ENCODE measurements around the gene FGF10.

Gene FGF10

DNA sequence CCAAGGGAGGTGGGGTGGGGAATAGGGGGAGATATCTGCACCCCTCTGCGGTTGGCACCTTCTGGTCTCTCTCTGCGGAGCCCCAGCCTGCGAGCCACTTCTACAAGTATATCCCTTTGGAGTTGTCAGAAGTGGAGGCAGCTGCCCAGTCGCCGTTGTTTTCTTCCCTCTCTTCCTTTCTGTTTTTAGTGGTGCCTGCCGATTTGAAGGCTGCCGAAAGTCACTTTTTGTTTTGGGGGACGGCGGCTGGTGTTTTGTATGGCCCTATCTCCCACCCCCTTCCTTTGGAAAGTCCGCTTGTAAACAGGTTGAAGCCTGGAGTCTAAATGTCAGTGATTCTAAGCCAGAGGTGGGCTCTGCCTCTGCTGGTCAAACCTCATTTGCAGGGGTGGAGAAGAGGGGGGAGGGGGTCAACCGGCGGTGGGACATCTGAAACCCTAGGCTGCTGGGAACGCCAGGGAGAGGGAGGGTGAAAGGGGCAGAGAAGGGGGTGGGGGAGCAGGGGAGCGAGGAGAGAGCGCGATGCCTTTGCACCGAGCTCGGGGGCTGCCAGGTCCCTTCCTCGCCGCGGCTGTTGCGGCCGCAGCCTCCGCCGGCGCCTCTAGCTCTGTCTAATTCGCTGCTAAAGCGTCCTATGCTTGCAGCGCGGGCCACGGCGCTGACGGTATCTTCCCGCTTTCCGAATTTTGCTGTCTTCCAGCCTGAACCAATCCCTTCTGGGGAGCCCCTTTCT is at the start of gene FGF10:
Gene FGF10, minus strand, starts transcription at position 331 of the 733 bp plus-strand sequence. CDS start 738 bp downstream, outside the sequence.
- no peak for DNase-seq (ENCODE audit: low read depth in 2 of 2)

DNA sequence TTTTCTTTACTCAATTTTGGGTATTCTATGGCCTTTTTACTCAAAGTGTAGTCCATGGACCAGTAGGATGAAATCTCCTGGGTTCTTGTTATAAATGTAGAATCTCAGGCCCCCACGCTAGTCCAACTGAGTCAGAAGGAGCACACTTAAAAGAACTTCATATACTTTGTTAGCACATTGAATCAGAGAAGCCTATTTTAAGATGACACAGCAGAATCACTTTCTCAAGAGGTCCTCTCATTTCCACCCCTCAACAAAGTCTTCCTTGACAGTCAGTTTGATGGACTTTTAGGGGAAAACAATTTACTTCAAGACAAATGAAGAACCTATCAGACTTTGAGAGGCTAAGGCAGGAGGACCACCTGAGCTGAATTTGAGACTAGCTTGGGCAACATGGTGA is 37.7 kb upstream of the FGF10 start:
- no peak for DNase-seq (ENCODE audit: low read depth in 2 of 2)

DNA sequence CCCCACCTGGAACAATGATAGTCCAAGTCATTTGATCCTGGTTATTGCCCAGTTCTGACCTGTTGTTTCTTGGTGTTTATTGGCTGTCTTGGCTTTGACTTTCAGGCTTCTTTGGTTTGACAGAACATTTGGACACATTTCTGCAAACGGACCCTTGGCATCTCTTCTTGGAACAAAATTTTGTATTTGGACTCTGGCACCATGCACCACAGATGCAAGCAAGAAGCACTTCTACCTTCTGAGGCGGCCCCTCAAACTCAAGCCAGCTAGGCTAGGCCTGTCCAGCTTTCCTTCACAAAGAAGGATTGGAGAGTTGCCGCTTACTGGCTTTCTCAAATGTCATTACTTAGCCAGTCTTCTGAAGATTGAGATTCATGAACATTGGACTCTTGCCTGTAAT is 23.1 kb upstream of the FGF10 start:
- DNase-seq (ENCODE audit: low read depth in 2 of 2) = no peak

DNA sequence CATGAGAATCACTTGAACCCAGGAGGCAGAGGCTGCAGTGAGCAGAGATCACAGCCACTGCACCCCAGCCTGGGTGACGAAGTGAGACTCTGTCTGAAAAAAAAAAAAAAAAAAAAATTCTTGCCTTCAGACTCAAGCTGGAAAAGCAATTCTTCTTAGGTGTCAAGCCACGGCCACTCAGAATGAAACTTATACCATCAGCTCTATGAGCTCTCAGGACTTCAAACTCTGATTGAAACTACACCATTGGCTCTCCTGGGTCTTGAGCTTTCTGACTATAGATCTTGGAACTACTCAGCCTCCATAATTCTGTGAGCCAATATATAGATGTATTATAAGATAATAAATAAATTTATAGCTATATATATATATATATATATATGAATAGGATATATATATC is 12.9 kb upstream of the FGF10 start:
- no peak for DNase-seq (ENCODE audit: low read depth in 2 of 2)

DNA sequence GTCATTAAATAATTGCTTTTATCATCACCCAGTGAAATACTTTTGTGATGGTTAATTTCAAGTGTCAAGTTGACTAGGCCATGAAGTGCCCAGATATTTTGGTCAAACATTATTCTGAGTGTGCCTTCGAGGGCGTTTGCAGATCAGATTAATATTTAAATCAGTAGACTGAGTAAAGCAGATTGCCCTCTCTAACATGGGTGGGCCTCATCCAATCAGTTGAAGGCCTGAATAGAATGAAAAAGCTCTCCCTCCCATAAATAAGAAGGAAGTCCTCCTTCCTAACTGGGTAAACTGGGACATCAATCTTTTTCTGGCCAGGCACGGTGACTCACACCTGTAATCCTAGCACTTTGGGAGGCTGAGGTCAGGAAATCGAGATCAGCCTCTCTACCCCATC is 12.4 kb upstream of the FGF10 start:
- no peak for DNase-seq (ENCODE audit: low read depth in 2 of 2)

DNA sequence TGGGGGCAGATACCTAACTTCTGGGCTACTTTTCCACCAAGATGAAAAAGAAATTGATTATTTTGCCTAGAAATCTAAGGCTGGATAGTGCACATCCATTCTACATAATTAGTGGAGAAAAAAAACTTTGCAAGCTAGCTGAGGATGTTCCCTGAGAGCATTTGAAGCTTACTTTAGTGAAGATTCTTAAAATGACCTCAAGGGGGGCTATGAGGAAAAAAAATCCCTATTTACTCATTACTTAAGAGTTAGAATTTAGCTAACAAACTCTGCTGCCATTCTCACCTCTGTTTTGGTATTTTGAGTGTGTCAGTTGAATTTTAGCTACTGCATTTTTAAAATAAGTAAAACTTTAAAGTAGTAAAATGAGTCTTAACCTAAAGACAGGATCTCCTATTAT is 9.2 kb upstream of the FGF10 start:
- DNase-seq (ENCODE audit: low read depth in 2 of 2) = no peak

DNA sequence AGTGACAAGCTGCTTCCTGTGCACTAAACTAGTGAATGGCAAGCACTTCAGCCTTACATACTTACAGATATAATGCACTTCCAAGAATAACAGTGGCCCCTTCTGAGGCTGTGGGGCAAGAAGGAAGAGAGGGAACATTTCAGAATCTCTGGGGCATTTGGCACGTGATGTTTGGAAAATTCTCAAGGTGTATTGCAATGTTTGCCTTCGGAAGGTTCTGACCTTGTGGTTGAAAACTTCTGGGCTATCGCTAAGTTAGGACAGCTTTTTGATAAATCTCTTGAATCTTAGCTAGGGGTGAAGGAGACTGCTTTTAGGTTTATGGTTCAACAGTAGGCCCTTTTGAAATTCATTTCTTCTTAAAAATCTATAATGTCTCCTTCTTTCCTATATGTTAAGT is 7.1 kb upstream of the FGF10 start:
- DNase-seq (ENCODE audit: low read depth in 2 of 2) = no peak

DNA sequence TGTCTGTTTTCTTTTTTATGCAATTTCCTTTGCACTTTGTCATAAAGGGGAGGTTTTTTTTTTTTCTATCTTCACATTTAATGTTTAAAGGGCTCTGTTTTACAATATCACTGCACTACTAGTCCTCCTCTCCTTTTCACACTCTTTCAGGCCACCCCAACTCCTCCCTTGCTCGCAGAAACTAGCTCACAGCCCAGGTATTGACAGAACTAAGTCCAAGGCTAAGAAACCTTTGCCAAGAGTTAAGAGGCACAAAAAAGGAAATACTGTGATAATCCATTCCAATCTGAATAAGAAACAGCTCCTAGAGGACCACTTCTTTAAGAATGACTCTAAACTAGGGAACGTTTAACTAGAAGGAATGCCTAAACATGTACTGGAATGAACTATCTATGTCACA is 1.1 kb upstream of the FGF10 start:
- no peak for DNase-seq (ENCODE audit: low read depth in 2 of 2)

DNA sequence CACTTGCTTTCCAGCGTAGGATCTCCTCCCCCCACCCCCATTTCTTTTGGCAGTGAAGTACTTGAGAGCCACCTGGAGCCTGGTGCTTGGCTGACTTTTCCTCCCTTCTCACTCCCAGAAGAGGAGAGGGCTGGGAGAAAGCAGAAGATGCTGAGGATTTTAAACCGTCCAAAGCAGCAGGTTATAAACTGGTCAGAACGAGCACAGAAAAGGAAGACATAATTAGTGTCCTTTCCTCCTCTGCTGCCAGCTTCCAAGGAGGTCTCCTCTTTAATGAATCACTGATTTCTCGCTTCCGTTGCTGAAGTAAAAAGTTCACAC is 563 bp upstream of the FGF10 start:
- DNase-seq (ENCODE audit: low read depth in 2 of 2) = no peak

DNA sequence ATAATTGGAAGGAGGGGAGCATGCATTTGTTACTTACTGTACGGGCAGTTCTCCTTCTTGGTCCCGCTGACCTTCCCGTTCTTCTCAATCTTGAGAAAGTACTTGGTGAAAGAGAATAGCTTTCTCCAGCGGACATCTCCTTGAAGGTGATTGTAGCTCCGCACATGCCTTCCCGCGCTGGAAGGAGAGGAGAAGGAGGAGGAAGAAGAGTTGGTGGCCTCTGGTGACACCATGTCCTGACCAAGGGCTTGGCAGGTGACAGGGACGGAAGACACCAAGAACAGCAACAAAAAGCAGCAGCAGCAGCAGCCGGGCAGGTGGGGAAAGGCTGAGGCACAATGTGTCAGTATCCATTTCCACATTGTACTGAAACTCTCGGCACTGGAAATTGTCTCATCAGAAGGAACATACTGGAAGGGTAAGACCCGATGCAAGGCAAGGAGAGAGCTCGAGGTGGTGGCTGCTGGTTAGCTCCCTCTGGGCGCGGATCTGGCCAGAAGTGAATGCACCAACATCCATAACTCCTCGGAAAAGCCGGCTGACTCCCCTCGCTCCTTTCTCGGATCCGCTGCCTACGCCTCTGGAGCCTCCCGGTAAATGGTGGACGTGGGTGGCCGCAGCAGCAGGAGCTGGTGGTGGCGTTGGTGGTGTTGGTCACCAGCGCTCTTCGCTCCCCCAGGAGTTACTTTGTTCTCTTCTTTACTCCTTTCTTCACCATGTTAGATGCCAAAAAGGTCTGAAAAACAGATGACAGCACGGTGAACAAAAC is 715 bp downstream of the FGF10 start:
- DNase-seq (ENCODE audit: low read depth in 2 of 2) = no peak

DNA sequence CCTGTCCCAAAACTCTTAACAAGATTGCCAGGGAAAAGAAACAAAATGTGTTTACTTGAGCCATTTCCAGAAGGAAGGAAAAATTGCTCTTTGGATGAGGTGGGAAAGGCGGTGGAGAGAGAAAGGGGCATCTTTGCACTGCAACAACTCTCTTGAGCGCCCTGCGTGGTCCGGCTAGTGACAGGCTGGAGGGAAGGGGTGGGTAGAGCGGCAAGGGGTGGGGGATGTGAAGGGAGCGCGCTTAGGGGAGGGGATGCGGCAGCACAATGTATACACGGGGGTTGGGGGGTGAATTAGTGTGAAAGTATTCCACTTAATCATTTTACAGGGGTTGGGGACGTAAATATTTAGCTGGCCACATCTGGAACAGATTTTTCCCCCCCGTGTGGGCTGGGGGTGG is 1.3 kb downstream of the FGF10 start:
- DNase-seq (ENCODE audit: low read depth in 2 of 2) = no peak

DNA sequence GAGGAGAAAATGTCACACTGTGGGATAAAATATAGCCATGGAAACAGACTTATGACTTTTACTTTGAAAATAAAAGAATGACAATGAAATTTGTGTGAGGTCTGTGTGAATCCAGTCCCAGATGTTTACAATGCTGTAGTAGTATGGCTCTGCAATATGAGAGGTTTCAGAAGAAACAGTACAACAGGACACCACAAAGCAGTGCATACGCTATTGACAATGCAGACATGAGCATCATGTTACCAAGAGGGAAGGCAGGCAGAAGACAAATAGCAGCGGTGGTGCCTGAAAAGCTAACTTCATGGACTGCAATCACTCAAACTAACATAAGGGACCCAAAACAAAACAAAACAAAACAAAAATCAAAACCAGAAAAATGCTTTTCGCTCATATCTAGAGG is 1.8 kb downstream of the FGF10 start:
- DNase-seq (ENCODE audit: low read depth in 2 of 2) = no peak

DNA sequence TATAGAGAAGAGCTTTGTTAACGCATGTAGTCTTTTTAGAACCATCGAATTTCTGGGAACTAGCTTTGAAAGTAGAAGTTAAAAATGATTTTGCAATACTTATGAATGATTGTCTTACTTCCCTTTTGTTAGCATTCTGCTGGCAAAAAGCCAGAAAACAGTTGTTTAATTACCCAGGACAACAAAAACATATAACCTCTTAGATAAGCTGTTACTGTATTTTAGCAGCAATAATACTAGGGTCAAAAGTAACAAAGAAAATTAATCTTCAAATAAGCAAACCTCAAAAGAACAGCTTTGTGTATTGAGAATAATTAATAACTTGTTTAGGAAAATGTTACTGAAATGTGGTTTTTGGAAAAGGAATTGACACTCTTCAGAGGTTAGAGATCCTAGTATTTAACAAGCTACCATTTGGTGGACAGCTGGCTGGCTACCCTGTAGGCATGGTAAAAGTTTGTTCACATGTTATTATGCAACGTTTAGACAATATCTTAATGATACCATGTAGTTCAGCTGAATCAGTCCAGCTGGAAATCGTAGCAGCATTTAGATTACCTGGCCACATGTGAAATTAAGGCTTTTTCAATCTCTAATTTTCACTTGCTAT is 3.8 kb downstream of the FGF10 start:
- DNase-seq (ENCODE audit: low read depth in 2 of 2) = no peak

DNA sequence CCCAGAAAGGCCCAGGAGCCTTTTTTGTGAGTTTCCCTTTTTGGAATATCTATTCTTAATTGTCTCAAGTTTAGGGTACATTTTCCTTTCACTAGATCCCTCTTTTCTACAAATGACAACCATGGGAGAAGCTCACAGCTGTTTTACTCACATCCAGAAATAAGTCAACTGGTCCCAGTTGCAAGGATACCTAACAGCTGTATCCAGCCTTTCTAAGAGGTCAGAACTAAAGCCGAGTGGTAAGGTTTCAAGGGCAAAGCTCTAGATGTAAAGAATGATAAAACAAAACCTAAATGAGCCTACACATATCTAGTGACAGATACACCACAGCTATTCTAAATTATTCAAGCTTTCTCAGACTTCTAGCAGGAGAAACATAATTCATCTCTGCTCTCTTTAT is 4.4 kb downstream of the FGF10 start:
- DNase-seq (ENCODE audit: low read depth in 2 of 2) = no peak

DNA sequence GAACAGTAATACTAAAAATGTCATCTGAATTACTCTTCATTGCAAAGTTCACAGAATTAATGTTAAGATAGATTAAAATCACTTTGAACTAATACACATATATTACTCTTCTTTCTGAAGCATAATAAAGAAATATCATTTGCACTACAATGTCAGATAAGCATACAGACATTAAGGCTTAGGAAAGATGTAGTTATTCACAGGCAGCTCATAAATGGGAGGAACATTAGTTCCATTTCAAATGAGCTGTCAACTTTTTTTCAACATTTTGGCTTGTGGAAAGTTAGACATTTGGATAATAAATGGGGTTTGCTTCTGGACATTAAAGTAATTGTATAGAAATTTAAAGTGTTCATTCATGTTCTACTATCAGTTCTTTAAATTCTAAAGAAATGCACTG is 6.3 kb downstream of the FGF10 start:
- no peak for DNase-seq (ENCODE audit: low read depth in 2 of 2)

DNA sequence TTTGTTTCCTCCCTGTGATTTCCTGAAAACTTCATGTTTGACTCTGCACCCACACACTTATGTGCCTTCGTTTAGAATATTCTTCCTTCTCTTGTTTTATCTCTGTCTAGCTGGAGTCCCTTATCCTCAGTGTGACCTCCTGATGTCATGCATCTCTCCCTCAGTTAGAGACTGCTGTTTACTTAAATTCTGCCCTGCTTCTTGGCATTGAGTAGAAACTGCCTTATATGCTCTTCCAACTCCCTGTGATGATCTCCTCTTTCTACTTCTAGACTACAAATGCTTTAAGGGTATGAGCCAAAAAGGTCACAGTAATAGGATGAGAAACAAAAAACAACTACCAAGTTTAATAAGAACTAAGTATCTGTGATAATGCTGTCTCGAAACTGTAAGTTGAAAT is 12.2 kb downstream of the FGF10 start:
- DNase-seq (ENCODE audit: low read depth in 2 of 2) = no peak

DNA sequence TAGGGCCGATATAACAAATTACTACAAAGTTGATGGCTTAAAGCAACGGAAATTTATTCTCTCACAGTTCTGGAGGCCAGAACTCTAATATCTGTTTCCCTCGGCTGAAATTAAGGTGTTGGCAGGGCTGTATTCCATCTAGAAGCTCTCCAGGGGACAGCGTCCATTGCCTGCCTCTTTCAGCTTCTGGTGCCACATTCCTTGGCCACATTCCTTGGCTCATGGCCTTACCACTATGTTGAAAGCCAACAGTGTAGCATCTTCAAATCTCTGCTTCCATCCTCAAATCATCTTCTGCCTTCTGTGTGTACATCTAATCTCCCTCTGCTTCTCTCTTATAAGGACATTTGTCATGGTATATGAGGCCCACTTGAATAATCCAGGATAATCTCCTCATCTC is 17.2 kb downstream of the FGF10 start:
- DNase-seq (ENCODE audit: low read depth in 2 of 2) = no peak

DNA sequence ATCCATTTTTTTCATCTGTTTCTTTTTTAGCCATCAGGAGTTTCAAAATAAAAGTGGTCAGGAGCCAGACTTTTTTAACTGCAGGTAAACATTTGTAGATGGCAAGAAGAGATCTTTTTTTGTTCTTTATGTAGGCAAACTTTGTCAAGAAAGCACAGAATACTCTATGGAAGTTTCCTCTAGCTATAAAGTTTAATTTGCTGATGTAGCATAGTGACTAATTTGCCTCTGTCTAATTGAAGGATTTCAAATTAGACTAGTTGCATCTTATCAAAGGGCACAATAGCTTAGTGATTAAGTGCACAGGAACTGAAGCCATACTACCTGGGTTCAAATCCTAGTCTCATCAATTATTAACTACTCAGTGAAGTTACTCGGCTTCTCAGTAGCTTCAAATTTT is 22.0 kb downstream of the FGF10 start:
- no peak for DNase-seq (ENCODE audit: low read depth in 2 of 2)

DNA sequence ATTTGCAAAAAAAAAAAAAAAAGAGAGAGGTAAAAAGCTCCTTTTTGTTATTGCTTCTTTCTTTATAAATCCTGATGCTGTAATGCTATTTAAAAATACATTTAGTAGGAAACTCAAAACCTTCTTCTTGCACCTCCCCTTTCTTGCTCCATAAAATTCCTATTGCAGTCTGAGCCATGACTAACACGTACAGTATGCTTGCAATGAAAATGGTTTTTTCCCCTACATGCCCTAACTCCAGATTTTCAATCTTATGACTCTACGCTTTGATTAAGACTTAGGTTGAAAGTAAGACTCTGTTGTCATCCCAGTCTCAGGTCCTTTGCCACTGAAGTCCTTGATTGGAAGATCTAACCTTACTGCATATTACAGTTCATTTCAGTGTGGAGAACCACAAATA is 23.9 kb downstream of the FGF10 start:
- no peak for DNase-seq (ENCODE audit: low read depth in 2 of 2)

DNA sequence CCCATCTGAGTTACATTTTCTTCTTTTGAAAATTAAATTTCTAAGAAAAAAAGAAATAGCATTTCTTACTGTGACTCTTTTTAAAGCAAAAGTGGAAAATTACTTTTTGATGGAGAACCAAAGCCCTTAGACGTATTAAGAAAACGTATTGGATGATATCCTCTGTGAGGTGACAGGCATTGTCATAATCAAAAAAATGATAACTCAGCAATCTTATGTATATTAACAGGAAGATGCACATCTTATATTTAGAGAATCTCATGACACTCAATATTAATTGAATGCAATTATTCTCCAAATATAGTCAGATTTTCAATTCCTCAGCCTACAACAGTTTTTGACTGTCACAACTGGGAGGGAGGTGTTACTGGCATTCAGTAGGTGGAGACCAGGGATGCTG is 25.1 kb downstream of the FGF10 start:
- no peak for DNase-seq (ENCODE audit: low read depth in 2 of 2)

DNA sequence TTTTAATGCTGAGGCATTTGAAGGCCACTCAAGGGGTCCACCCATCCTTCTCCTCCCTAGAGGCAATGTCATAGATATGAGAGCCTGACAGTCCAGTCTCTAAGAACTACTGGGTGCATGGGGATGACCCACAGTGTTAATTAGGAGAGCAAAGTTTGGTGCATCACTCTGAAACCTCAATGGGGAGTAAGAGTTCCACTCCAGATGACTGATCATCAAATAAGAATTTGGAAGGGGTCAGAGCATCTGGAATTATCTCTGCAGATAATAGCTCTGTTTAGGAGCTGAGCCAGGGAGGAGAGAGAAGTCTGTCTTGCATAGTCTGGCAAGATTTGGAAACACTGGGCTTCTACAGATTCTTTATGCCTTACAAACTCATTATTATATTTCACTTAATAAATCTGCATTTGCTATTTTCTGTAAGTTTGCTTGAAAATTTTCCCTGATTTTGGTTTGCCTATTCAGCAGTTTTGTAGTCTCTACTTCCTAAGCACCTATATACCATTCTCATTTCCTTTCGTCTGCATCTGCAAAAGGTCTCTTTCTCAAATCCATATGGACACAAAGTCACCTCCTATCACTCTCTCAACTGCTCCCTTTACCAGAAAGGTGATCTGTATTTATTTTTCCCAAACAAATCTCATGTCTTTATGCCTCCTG is 27.7 kb downstream of the FGF10 start:
- DNase-seq (ENCODE audit: low read depth in 2 of 2) = no peak

DNA sequence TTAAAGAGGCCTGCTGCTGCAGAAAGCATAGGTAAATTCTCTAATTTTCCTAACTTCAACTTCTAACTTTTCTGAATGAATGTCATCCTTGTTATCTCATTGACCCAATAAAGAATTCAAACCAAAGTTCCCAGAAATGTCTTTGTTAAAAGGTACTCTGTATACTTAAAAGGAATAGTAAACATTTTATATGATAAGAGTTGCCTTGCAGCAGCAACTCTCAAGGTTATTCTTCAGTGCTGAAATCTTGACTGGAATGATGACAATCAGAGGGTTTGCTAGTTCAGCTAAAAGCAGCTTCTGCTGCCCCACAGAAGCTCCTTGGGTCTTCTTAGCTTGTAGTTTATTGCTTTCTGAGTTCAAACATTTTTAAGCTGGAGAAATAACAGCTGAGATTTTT is 28.3 kb downstream of the FGF10 start:
- DNase-seq (ENCODE audit: low read depth in 2 of 2) = no peak

DNA sequence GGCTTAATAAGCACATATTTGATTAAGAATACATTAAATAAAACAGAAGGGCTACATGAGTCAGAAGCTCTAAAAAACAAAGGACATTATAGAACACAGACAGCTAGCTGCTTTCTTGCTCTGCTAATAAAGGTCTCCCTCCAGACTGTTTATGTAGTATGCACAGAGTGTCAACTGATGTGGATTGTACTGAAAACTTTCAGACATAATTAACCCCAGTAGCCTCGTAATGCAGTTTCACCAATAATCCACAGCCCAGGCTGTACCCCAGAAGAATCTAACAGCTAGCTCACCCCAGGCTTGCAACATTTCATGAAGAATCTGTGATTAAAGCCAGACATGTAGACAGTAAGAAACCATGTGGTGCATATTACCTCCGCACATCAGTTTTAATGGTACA is 30.8 kb downstream of the FGF10 start:
- DNase-seq (ENCODE audit: low read depth in 2 of 2) = no peak

All from stimulated activated CD4-positive, alpha-beta T cell treated with anti-CD3 and anti-CD28 coated beads, Interleukin-12 subunit alpha, Interleukin-12 subunit beta, amount 100 ng/mL, for 24 hours (primary cell).